Suprapubic skin (tissue), 4 donors: ENCODE measurements around the gene CTCFL.

Experiments
- EP300 ChIP-seq: sonication (generic); formaldehyde crosslinking; IDR thresholded peaks from one replicate; pipeline ENCODE4 v1.6.1; 2017; ENCODE audit warnings: antibody characterized with exemption
- POLR2A ChIP-seq, 2 donors: fragments of 450-650 bp; IDR thresholded peaks; one replicate each; pipeline ENCODE4 v1.6.1; 2017; ENCODE audit warnings: antibody characterized with exemption in 2 of 2, mild to moderate bottlenecking in 2 of 2, moderate library complexity in 2 of 2
- POLR2AphosphoS5 ChIP-seq, 3 donors: sonication (generic); formaldehyde crosslinking; IDR thresholded peaks; one replicate each; pipeline ENCODE4 v1.6.1; 2017; ENCODE audit warnings: antibody characterized with exemption in 3 of 3
- TF ChIP-seq, protein P1 (sequence below), 2 donors: fragments of 200-600 bp in 1 of 2; fragments of 450-650 bp in 1 of 2; sonication (generic) in 1 of 2; IDR thresholded peaks; one replicate each; pipeline ENCODE4 v1.5.1; 2016 to 2019; ENCODE audit warnings: antibody characterized with exemption in 2 of 2, mild to moderate bottlenecking in 1 of 2, moderate library complexity in 1 of 2

DNA sequence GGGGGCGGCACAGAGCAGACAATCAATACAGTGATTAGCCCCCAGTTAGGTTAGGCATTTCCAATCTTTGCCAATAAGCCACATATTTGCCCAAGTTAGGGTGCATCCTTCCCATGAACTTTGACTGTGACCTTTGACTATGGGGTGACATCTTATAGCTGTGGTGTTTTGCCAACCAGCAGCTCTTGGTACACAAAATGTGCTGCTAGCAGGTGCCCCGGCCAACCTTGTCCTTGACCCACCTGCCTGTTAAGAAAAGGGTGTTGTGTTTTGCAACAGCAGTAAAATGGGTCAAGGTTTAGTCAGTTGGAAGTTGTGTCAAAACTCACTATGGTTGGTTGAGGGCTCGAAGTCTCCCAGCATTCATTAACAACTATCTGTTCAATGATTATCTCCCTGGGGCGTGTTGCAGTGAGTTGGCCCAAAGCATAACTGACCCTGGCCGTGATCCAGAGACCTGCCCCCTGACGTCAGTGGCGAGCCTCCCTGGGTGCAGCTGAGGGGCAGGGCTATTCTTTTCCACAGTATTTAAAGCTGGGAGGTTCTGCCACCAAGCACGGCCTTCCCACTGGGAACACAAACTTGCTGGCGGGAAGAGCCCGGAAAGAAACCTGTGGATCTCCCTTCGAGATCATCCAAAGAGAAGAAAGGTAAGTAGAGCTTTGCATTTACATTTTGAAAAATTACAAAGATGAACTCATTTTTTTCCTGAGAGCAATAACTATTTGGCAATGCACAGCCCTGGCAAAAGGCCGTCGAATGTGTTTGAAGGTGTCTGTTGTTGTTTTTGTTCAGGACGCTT lies 35.8 kb upstream of the CTCFL start, which contains the start of gene PCK1:
- TF ChIP-seq, protein P1, sequence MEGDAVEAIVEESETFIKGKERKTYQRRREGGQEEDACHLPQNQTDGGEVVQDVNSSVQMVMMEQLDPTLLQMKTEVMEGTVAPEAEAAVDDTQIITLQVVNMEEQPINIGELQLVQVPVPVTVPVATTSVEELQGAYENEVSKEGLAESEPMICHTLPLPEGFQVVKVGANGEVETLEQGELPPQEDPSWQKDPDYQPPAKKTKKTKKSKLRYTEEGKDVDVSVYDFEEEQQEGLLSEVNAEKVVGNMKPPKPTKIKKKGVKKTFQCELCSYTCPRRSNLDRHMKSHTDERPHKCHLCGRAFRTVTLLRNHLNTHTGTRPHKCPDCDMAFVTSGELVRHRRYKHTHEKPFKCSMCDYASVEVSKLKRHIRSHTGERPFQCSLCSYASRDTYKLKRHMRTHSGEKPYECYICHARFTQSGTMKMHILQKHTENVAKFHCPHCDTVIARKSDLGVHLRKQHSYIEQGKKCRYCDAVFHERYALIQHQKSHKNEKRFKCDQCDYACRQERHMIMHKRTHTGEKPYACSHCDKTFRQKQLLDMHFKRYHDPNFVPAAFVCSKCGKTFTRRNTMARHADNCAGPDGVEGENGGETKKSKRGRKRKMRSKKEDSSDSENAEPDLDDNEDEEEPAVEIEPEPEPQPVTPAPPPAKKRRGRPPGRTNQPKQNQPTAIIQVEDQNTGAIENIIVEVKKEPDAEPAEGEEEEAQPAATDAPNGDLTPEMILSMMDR (IDR thresholded peaks at IDR 0.05): no peak
- TF ChIP-seq POLR2AphosphoS5 (IDR thresholded peaks at IDR 0.05) (no peak), POLR2A (IDR thresholded peaks at IDR 0.05) (no peak), EP300 (no peak)
